ENCODE data around the gene GNAZ.
"Not testable (repeated sequence)": the region's sequence is repeated elsewhere in the genome, so short reads cannot be mapped to it uniquely, and the experiment has no call there.

Gene GNAZ

GRCh38 chr22:23070418-23071229 is at the start of gene GNAZ:
Gene GNAZ, plus strand, starts transcription at chr22:23070519. Its CDS starts 25,177 bp downstream, at chr22:23095696.
- no peak for DNase-seq (ENCODE audit: low read depth in 2 of 2)

GRCh38 chr22:23020659-23021293 is 49.5 kb upstream of the GNAZ start:
- no peak for DNase-seq (ENCODE audit: low read depth in 2 of 2)

- DNase-seq (ENCODE audit: low read depth in 2 of 2): not testable (repeated sequence)
Observed at GRCh38 chr22:23021660-23022353, 48.5 kb upstream of the GNAZ start.

- no peak for DNase-seq (ENCODE audit: low read depth in 2 of 2)
Observed at GRCh38 chr22:23023294-23023693, 47.0 kb upstream of the GNAZ start.

- DNase-seq (ENCODE audit: low read depth in 2 of 2): no peak
Observed at GRCh38 chr22:23026777-23027176, 43.5 kb upstream of the GNAZ start.

GRCh38 chr22:23027849-23028248 is 42.5 kb upstream of the GNAZ start:
- DNase-seq (ENCODE audit: low read depth in 2 of 2): not testable (repeated sequence)

- no peak for DNase-seq (ENCODE audit: low read depth in 2 of 2)
Observed at GRCh38 chr22:23029521-23030228, 40.6 kb upstream of the GNAZ start.

GRCh38 chr22:23031381-23031780 is 38.9 kb upstream of the GNAZ start:
- DNase-seq (ENCODE audit: low read depth in 2 of 2): no peak

- DNase-seq (ENCODE audit: low read depth in 2 of 2): no peak
Observed at GRCh38 chr22:23031786-23032185, 38.5 kb upstream of the GNAZ start.

GRCh38 chr22:23032658-23033057 is 37.7 kb upstream of the GNAZ start:
- DNase-seq (ENCODE audit: low read depth in 2 of 2): no peak

GRCh38 chr22:23033116-23033905 is 37.0 kb upstream of the GNAZ start:
- no peak for DNase-seq (ENCODE audit: low read depth in 2 of 2)

- DNase-seq (ENCODE audit: low read depth in 2 of 2): no peak
Observed at GRCh38 chr22:23034621-23035556, 35.4 kb upstream of the GNAZ start.

- DNase-seq (ENCODE audit: low read depth in 2 of 2): no peak
Observed at GRCh38 chr22:23035557-23036277, 34.6 kb upstream of the GNAZ start.

- no peak for DNase-seq (ENCODE audit: low read depth in 2 of 2)
Observed at GRCh38 chr22:23036684-23037428, 33.5 kb upstream of the GNAZ start.

GRCh38 chr22:23037429-23038333 is 32.6 kb upstream of the GNAZ start:
- no peak for DNase-seq (ENCODE audit: low read depth in 2 of 2)

GRCh38 chr22:23038334-23038642 is 32.0 kb upstream of the GNAZ start:
- no peak for DNase-seq (ENCODE audit: low read depth in 2 of 2)

- DNase-seq (ENCODE audit: low read depth in 2 of 2): no peak
Observed at GRCh38 chr22:23038902-23039301, 31.4 kb upstream of the GNAZ start.

- DNase-seq (ENCODE audit: low read depth in 2 of 2): no peak
Observed at GRCh38 chr22:23042179-23042578, 28.1 kb upstream of the GNAZ start.

Measured in activated CD4-positive, alpha-beta T cell treated with anti-CD3 and anti-CD28 coated beads for 24 hours (primary cell).